ENCODE results near the gene ORMDL2. TPM values are rescaled to one million over a fixed set of nuclear protein-coding genes. Genes with fewer than 3 reads are reported as not detected.

Gene ORMDL2
- 26.0 TPM in 2 replicates for total RNA-seq
- long read RNA-seq, transcript ORMDL2-201 (4 exons, 2,141 nt), result major isoform, 21 of 26 reads
- long read RNA-seq, partial matches to known transcripts, result 2 of 26 reads
- long read RNA-seq, other reads (novel, unspliced or antisense), result 3 of 26 reads

- H3K27ac Mint-ChIP-seq (ENCODE audit: unreplicated experiment), result no peak within 1 kb of the TSS
- no peak within 1 kb of the TSS for H3K4me3 Mint-ChIP-seq (ENCODE audit: unreplicated experiment)
- TF ChIP-seq CTCF (IDR thresholded peaks at IDR 0.05), result no peak
- DNase-seq (ENCODE audit: extremely low spot score, unreplicated experiment), result peak; percentile 98
- peaks cover 19% of the 10 kb centered on the region for H3K36me3 Mint-ChIP-seq (ENCODE audit: unreplicated experiment)
- H3K9me3 Mint-ChIP-seq (ENCODE audit: unreplicated experiment), result no peaks in the 10 kb centered on the region
- peaks cover 35% of the 10 kb centered on the region for H3K4me1 Mint-ChIP-seq (ENCODE audit: unreplicated experiment)
- H3K27me3 Mint-ChIP-seq (ENCODE audit: unreplicated experiment), result no peaks in the 10 kb centered on the region
Observed at GRCh38 chr12:55817345-55818139, at the start of gene ORMDL2, which contains the start of gene SARNP. Gene ORMDL2, plus strand, starts transcription at chr12:55818041. Its CDS starts 959 bp downstream, at chr12:55819000. Gene SARNP, minus strand, starts transcription at chr12:55817724. Its CDS starts 23 bp downstream, at chr12:55817701.

GRCh38 chr12:55771736-55772135 is 46.1 kb upstream of the ORMDL2 start:
- no peaks in the 10 kb centered on the region for H3K9me3 Mint-ChIP-seq (ENCODE audit: unreplicated experiment)
- H3K36me3 Mint-ChIP-seq (ENCODE audit: unreplicated experiment), result peaks cover 31% of the 10 kb centered on the region

DNA sequence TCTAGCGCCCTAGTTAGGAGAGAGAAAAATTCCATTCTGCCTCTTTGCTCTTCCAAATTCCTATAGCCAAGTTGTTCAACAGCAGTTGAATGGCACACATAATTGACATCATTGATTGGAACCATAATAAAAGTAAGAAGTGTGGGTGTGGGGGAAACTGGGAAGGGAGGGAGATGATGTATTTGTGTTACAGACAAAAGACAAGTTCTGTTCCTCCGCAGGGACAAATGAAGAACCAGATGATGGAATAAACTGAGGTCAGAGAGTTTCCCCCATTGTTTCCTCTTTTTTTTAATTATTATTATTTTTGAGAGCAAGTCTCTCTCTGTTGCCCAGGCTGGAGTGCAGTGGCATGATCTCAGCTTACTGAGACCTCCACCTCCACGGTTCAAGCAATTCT is 40.0 kb upstream of the ORMDL2 start:
- H3K9me3 Mint-ChIP-seq (ENCODE audit: unreplicated experiment), result no peaks in the 10 kb centered on the region

More at GRCh38 chr12:55771736-55772135, 46.1 kb upstream of the ORMDL2 start:
- no peaks in the 10 kb centered on the region for H3K4me1 Mint-ChIP-seq (ENCODE audit: unreplicated experiment)
- no peak for DNase-seq (ENCODE audit: extremely low spot score, unreplicated experiment)
- TF ChIP-seq CTCF (IDR thresholded peaks at IDR 0.05), result no peak
- H3K27ac Mint-ChIP-seq (ENCODE audit: unreplicated experiment), result no peak overlapping the region
- H3K4me3 Mint-ChIP-seq (ENCODE audit: unreplicated experiment), result no peak overlapping the region
- no peaks in the 10 kb centered on the region for H3K27me3 Mint-ChIP-seq (ENCODE audit: unreplicated experiment)

DNA sequence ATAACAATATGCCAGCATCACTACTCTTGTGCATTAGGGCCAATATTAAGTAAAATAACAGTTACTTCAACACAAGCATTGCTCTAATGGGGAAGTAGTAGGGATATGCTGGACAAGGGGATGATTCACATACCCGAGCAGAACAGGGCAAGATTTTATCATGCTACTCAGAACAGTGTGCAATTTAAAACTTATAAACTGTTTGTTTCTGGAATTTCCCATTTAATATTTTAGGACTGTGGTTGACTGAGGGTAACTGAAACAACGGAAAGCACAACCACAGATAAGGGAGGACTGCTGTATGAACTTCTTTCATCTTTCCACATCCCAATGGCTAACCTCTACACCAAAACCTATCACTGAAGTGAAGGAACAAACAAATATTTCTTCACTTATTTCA is 37.2 kb upstream of the ORMDL2 start:
- no peak for TF ChIP-seq CTCF (IDR thresholded peaks at IDR 0.05)
- Mint-ChIP-seq H3K4me1 (ENCODE audit: unreplicated experiment) (no peaks in the 10 kb centered on the region), H3K4me3 (ENCODE audit: unreplicated experiment) (no peak overlapping the region), H3K27me3 (ENCODE audit: unreplicated experiment) (no peaks in the 10 kb centered on the region), H3K9me3 (ENCODE audit: unreplicated experiment) (no peaks in the 10 kb centered on the region), H3K36me3 (ENCODE audit: unreplicated experiment) (peaks cover 27% of the 10 kb centered on the region), H3K27ac (ENCODE audit: unreplicated experiment) (no peak overlapping the region)
- no peak for DNase-seq (ENCODE audit: extremely low spot score, unreplicated experiment)

More for the DNA sequence above, 40.0 kb upstream of the ORMDL2 start:
- Mint-ChIP-seq H3K4me1 (ENCODE audit: unreplicated experiment) (no peaks in the 10 kb centered on the region), H3K4me3 (ENCODE audit: unreplicated experiment) (no peak overlapping the region), H3K36me3 (ENCODE audit: unreplicated experiment) (peaks cover 25% of the 10 kb centered on the region), H3K27me3 (ENCODE audit: unreplicated experiment) (no peaks in the 10 kb centered on the region), H3K27ac (ENCODE audit: unreplicated experiment) (no peak overlapping the region)
- TF ChIP-seq CTCF (IDR thresholded peaks at IDR 0.05), result no peak
- no peak for DNase-seq (ENCODE audit: extremely low spot score, unreplicated experiment)

DNA sequence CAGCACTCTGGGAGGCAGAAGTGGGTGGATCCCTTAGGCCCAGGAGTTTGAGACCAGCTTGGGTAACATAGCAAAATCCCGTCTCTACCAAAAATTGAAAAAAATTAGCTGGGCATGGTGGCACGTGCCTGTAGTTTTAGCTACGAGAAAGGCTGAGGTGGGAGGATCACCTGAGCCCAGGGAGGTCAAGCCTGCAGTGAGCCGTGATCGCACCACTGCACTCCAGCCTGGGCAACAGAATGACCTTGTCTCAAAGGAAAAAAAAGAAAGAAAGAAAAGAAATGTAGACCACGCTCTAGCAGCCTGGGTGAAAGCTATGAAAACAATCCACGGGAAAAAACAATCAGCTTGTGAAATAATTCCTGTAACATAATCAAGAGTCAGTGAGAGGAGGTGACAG is 29.3 kb upstream of the ORMDL2 start:
- Mint-ChIP-seq H3K9me3 (ENCODE audit: unreplicated experiment) (no peaks in the 10 kb centered on the region), H3K4me3 (ENCODE audit: unreplicated experiment) (no peak overlapping the region)

More for the DNA sequence above, 29.3 kb upstream of the ORMDL2 start:
- no peaks in the 10 kb centered on the region for H3K4me1 Mint-ChIP-seq (ENCODE audit: unreplicated experiment)
- H3K27ac Mint-ChIP-seq (ENCODE audit: unreplicated experiment), result no peak overlapping the region
- no peaks in the 10 kb centered on the region for H3K27me3 Mint-ChIP-seq (ENCODE audit: unreplicated experiment)
- DNase-seq (ENCODE audit: extremely low spot score, unreplicated experiment), result no peak
- TF ChIP-seq CTCF (IDR thresholded peaks at IDR 0.05), result no peak
- peaks cover 48% of the 10 kb centered on the region for H3K36me3 Mint-ChIP-seq (ENCODE audit: unreplicated experiment)
